IPS-18c (cell line): Measurements from ENCODE around the gene TNS1.

Source experiments
- H3K4me3 ChIP-seq: 2 replicates; pipeline ENCODE4 v1.7.0; 2013; ENCODE audit warnings: low read depth, mild to moderate bottlenecking, low read length, moderate library complexity; ENCODE audit not compliant: insufficient read depth
- H3K9me3 ChIP-seq: one replicate; pipeline ENCODE4 v1.6.1; 2013; ENCODE audit warnings: mild to moderate bottlenecking, low read length, moderate library complexity; ENCODE audit not compliant: control insufficient read depth, insufficient read depth

Gene TNS1

GRCh38 chr2:217875556-217876252, 127.1 kb downstream of the TNS1 start:
- no peaks in the 10 kb centered on the region for H3K9me3 ChIP-seq
- no peak overlapping the region for H3K4me3 ChIP-seq

- no peak overlapping the region for H3K4me3 ChIP-seq
- no peaks in the 10 kb centered on the region for H3K9me3 ChIP-seq
Observed at GRCh38 chr2:217875138-217875537, 127.7 kb downstream of the TNS1 start.

GRCh38 chr2:217873371-217873770, 129.4 kb downstream of the TNS1 start:
- Histone ChIP-seq H3K4me3 (no peak overlapping the region), H3K9me3 (no peaks in the 10 kb centered on the region)

- H3K4me3 ChIP-seq: no peak overlapping the region
- H3K9me3 ChIP-seq: no peaks in the 10 kb centered on the region
Observed at GRCh38 chr2:217872319-217872718, 130.5 kb downstream of the TNS1 start.

- no peaks in the 10 kb centered on the region for H3K9me3 ChIP-seq
- no peak overlapping the region for H3K4me3 ChIP-seq
Observed at GRCh38 chr2:217870528-217871011, 132.2 kb downstream of the TNS1 start.

- H3K4me3 ChIP-seq: no peak overlapping the region
- H3K9me3 ChIP-seq: no peaks in the 10 kb centered on the region
Observed at GRCh38 chr2:217868911-217869334, 133.9 kb downstream of the TNS1 start.

GRCh38 chr2:217868265-217868892, 134.4 kb downstream of the TNS1 start:
- Histone ChIP-seq H3K4me3 (no peak overlapping the region), H3K9me3 (no peaks in the 10 kb centered on the region)

- Histone ChIP-seq H3K4me3 (no peak overlapping the region), H3K9me3 (no peaks in the 10 kb centered on the region)
Observed at GRCh38 chr2:217866457-217866856, 136.3 kb downstream of the TNS1 start.

- H3K9me3 ChIP-seq: no peaks in the 10 kb centered on the region
- H3K4me3 ChIP-seq: no peak overlapping the region
Observed at GRCh38 chr2:217864963-217865772, 137.6 kb downstream of the TNS1 start.

GRCh38 chr2:217863883-217864282, 138.9 kb downstream of the TNS1 start:
- Histone ChIP-seq H3K4me3 (no peak overlapping the region), H3K9me3 (no peaks in the 10 kb centered on the region)

GRCh38 chr2:217861334-217861877, 141.4 kb downstream of the TNS1 start:
- Histone ChIP-seq H3K9me3 (no peaks in the 10 kb centered on the region), H3K4me3 (no peak overlapping the region)

- Histone ChIP-seq H3K9me3 (no peaks in the 10 kb centered on the region), H3K4me3 (no peak overlapping the region)
Observed at GRCh38 chr2:217859926-217860325, 142.9 kb downstream of the TNS1 start.

- Histone ChIP-seq H3K4me3 (no peak overlapping the region; the same call in 1 of the 2 replicates), H3K9me3 (no peaks in the 10 kb centered on the region)
Observed at GRCh38 chr2:217858519-217859491, 144.0 kb downstream of the TNS1 start.

- Histone ChIP-seq H3K4me3 (no peak overlapping the region; the same call in 1 of the 2 replicates), H3K9me3 (no peaks in the 10 kb centered on the region)
Observed at GRCh38 chr2:217857624-217858506, 144.9 kb downstream of the TNS1 start.

GRCh38 chr2:217856871-217857270, 145.9 kb downstream of the TNS1 start:
- no peak overlapping the region for H3K4me3 ChIP-seq
- H3K9me3 ChIP-seq: no peaks in the 10 kb centered on the region

- Histone ChIP-seq H3K9me3 (no peaks in the 10 kb centered on the region), H3K4me3 (no peak overlapping the region)
Observed at GRCh38 chr2:217856159-217856558, 146.6 kb downstream of the TNS1 start.
